GM19023 (cell line): Measurements from ENCODE around the gene SPOCD1.

Source experiments
- ATAC-seq: cut with Tn5 transposase; IDR thresholded peaks from one replicate; pipeline ENCODE4 v1.9.1; 2021; ENCODE audit warnings: mild to moderate bottlenecking, moderate library complexity; ENCODE audit not compliant: unreplicated experiment

SPOCD1 gene

DNA sequence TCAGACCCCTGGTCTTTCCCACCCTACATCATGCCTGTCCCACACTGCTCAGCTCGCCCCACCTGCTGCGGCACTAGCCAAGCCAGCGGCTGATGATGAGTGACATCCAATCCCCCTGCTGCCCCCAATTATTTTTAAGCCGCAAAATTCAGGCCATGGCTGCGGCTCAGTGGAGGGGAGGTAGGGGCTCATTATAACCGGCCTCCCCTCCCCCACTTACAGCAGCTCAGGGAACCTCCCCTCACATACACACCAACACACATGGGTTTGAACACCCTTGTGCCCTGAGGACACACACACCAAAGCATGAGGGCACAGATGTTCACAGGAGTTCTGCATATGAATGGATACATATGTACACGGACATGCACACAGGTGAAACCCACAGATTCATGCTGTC lies 57.0 kb downstream of the SPOCD1 start:
- no peak for ATAC-seq

DNA sequence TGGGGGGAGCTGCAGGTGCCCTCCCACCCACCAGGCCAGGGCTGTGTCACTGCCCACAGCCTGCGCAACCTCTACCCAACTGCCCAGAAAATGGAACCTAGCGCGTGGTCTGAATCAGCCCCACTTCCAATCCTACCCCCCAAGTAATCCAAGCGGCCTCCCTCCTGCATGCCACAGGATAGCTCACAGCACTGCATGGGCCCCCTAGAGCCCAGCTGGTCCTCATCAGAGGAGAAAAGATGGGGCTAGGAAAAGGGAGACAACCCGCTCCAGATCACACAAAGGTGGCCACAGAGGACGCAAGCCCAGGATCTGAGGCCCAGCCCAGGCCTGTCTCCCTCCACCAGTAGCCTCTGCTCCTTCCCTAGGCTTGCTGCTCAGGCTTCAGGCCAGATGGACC lies 57.8 kb downstream of the SPOCD1 start:
- no peak for ATAC-seq

DNA sequence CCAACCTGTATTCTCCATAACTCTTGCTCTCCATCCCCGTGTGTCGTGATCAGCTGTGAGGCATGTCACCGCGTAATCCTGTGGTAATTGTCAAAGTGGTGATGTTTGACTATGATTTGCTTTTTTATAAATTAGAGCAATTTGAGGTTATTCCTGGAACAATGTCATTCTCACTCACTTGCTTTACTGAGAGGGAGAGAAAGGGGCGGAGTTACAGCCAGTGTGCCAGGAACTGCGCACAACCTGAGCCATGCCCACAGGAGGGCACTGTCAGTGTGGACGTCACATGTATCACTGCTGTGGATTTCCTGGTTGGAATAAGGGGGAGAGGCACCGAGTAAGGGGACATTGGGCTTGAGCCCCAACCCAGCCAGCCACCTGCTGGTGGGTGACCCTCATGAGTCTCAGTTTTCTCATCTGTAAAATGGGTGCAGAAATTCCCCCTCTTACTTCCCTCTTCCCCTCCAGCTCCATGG lies 58.6 kb downstream of the SPOCD1 start:
- ATAC-seq = no peak

DNA sequence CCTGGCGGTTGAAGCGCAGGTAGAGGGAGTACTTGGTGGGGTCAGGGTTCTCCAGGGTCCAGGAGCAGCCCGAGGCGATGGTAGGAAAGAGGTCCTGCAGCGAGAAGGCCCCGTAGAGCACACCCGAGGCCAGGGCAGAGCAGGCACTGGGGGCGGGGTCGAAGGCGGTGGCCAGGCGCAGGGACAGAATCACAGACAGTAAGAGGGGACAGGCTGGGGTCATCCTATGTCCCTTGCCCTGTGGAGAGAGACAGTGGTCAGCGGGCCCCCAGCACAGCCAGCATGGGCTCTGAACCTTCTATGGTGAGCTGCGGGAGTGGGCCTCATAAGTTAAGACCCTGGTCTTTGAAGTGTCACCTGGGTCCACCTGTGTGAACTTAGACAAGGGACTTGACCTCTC lies 59.2 kb downstream of the SPOCD1 start:
- ATAC-seq = no peak

DNA sequence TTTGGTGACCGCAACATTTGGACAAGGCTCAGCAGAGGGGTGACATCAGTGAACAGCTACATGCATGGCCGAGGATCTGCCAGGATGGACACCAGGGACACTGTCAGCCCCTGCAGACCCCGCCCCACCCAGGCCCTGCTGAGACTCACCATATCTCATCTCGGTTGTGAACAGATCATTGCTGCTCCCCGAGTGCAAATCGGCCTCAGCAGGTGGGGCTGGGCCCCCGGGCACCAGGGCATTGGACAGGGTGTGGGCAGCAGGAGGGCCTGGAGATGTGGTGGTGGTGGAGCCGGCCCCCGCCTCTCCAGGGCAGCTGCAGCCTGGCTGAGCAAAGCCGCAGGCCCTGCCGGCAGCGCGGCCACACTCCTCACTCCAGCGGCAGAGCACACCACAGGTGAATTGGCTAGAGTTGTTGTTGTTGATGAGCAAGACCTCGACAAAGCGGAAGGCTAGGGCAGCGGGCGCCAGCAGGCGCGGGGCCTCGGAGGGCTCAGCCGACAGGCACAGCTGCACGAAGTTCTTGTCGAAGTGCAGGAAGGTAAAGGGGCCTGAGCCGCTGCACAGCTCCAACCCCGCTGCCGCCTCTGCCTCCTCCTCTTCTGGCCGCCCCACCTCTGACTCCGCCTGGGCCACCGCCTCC lies 59.9 kb downstream of the SPOCD1 start:
- no peak for ATAC-seq

DNA sequence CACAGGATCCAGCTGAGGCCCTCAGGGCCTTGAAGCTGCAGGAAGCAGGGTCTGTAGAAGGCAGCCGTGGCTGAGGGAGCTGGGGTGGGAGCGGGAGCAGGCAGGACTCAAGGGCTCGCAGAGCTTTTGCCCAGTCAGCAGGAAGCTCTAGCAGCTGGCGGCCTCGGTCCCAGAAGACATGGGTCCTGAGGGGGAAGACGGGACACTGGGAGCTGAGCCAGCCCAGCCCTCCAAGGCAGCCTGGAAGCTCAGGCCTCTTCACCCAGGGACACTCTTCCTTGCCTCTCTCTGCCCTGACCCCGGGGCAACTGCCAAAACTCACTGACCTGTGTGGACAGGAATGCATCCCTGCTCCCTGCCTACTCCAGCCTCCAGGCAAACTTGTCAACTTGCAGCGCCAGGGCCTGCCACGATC lies 60.6 kb downstream of the SPOCD1 start:
- ATAC-seq = no peak

DNA sequence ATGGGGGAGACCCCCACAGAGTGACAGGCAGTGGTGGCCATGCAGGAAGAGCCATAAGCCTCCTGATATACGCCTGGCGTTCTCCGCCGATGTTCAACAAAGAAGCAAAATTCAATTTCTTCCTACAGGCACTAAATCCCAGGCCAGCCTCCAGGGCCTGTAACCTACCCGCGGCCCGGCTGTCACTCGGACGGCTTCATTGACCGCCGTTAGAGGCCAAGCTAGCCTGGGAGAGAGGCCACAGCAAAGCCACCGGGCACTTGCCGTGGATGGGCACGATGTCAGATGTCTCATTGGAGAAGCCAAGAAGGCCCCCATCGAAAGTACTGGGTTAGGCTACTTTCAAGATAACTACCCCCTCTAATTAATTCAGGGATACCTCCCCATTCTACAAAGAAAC lies 61.4 kb downstream of the SPOCD1 start:
- ATAC-seq = no peak

DNA sequence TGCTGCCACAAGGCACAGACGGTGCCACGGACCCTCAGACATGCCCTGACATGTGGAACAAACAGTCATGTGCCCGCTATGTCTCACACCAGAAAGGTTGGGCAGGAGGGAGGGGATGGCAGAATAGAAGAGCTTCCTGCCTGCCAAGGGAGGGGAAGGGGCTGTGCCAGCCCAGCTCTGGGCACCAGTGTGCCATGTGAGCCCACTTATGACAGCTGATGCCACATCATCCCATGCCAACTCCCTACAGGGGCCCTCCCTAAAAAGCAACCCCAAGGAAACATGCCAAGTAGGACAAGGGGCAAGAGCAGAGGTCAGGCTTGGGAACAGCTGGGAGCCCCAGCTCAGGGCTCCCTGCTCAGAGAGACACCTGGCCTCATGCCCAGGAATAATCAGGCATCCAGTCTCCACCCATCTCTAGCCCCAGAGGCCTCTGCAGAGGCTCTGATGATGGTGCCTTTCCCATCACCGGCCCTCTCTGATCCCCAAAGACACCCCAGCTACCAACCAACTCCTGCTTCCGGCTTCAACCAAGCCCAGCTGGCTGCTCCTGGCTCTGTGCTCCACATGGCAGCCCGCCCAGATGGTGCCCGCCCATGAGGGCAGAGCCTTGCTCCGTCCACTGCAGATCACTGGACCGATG lies 62.0 kb downstream of the SPOCD1 start:
- no peak for ATAC-seq

DNA sequence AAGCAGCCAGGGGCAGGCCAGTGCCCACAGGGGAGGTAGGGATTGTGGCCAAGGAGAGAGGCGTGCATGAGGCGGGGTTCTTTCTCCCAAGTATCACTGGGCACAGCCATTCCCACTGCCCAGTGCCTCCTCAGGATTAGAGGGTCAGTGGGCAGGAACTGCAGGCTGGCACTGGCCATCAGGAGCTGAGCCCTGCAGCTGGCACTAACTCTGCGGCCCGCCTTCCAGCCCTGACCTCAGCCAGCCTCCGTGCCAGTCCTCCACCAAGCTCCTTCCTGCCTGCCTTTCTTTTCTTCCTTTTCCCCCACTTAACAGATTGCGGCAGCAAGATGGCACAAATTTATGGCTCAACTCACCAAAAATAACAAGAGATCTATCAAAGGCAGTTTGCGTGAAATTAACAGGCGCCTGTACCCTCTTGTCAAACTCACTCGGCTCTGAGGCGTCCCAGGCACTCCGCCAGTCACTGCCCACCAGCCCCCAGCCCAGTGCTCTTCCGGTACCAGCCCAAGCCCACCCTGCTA lies 62.8 kb downstream of the SPOCD1 start:
- ATAC-seq = no peak

DNA sequence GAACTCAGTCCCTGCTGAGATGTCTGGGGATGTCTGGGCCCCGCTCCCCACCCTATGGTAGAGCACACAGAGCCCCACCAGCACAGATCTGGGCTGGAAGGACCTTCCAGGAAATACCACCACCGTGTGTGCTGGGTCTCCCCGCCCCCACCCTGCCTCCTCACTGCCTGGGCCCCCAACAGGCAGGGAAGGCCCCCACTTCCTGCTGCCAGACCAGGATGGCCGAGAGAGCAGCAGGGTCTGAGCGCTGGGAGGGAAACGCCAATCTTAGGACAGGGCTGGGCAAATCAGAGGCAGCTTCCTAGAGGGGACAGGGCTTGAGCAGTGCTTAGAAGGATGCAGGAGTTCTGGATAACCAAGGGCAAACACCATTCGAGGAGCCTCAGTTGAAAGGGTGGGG lies 63.6 kb downstream of the SPOCD1 start:
- ATAC-seq = no peak

DNA sequence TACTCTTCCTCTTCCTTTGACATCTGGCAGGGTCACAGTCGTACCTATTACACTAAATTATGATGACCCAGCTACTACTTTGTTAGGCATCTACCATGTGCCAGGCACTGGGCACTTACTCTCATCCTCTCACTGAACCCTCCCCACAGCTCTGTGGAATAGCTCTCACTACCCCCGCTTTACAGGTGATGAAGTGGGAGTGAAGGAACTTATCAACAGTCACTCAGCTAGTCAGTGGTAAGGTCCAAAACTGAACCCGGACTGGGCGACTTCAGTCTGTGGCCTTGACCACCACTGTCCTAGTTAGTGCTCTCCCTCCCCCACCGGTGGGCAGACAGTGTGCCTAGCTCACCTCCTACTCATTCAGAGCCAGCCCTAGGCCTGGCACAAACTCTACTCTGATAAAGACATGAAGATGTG lies 64.0 kb downstream of the SPOCD1 start:
- ATAC-seq = no peak

DNA sequence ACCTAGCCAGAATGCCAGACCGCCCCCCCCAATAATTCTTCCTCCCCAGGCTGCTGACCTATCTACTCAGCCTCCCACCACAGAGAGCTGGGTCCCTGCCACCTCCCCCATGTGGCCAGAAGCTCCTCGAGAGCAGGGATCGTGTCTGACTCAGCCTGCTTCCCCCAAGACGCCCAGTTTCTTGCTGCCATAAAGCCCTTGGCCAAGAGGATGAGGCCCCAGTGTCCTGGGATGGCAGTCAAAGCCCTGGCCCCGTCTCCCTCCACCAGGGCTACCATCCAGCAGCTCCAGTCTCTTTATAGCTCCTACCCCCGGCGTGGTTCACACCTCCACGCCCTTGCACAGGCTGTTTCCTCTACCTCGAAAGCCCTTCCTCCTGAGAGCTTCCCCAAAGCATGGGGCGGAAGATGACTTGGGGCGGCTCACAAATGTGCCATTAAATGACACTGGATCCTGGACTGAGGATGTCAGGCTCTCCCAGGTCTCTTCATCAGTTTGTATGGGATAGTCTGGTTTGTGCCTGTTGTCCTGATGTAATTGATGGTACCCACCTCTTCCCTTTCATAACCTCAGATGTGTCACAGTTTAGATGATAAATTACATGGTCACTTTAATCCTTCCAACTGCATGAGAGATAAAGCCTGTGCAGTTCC lies 64.8 kb downstream of the SPOCD1 start:
- ATAC-seq = no peak

DNA sequence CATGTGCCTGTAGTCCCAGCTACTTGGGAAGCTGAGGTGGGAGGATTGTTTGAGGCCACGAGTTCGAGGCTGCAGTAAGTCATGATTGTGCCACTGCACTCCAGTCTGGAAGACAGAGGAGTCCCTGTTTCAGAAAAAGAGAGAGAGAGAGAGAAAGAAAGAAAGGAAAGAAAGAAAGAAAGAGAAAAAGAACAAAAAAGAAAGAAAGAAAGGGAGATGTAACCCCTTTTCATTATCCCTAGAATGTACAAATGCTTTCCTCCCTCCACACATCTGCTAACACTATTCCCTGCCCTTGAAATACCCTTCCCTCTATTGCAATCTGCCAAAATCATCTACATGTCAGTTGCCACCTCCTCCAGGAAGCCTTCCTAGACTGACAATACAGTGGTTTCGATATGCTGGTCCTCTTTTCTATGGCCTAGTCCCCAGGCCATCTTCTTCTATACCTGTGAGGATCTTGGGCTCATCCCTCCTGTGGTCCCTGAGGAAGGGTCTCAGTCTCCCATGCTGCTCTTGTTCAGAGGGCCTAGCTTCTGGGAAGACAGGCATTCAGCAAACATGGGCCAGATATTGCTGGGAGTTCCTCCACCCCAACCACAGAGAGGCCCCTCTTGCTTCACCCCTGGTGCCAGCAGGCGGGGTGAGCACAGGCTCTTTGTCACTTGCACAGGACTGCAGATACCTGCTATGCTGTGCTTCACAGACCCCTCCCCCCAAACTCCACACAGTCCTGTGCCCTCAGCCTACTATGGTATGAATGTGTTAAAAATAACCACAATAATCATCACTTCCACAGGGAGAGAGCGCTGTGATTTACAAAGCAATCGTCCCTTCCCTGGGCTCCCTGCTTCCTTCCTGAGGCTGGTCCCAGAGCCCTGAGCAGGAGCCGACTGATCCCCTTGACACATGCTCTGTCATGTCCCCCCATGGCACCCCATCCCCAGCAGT lies 65.8 kb downstream of the SPOCD1 start:
- ATAC-seq = no peak

DNA sequence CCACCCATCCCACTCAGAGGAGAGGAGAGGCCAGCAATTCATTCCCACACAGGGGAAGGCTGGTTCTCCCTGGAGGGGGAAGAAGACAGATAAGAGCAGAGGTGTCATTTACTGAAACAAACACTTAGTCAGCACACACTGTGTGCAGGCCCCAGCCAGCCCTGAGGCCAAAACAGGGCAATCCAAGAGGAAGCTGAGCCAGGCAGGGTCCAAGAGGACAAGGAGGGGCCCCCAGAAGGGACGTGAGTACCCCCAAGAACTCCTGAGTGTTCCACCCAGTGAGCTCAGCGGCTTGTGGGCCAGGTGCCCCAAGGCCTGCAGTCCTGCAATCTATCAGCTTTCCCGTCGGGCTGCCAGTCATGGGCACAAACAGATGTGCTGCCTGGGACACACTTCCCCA lies 67.5 kb downstream of the SPOCD1 start:
- no peak for ATAC-seq

DNA sequence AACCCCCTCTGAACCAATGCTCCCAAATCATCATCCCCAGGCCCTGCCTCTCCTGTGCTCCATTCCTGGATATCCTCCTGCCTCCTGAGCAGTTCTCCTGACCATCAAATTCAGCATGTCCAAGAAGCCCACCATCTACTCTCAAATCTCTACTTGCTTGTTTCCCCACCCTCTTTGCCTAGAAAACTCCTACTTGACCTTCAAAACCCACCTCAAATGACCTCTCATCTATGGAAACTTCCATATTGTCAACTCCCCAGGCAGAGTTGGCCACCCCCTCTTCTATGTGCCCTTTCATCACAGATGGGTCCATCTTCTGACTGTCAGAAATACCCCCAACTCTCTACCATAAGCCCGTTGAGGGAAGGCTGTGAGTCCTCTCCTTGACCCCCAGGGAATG lies 68.5 kb downstream of the SPOCD1 start:
- no peak for ATAC-seq

DNA sequence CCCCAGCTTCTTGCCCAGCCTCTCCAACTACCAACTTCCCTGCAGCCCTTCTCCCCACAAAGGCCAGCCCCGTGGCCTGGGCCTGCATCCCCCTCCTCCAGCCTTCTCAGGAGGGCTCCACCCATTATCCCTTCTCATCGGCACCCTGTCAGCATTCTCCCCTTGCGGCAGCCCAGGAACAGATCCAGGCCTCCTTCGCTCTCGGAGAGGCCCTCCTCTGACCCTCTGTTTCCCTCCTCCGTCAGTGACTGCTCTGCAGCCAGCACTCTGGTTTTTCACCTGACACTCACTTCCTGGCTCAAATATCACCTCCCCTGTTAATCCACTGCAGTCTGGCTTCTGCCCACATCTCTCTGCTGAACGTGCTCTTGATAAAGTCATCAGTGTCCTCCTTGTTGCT lies 69.1 kb downstream of the SPOCD1 start:
- ATAC-seq = no peak

DNA sequence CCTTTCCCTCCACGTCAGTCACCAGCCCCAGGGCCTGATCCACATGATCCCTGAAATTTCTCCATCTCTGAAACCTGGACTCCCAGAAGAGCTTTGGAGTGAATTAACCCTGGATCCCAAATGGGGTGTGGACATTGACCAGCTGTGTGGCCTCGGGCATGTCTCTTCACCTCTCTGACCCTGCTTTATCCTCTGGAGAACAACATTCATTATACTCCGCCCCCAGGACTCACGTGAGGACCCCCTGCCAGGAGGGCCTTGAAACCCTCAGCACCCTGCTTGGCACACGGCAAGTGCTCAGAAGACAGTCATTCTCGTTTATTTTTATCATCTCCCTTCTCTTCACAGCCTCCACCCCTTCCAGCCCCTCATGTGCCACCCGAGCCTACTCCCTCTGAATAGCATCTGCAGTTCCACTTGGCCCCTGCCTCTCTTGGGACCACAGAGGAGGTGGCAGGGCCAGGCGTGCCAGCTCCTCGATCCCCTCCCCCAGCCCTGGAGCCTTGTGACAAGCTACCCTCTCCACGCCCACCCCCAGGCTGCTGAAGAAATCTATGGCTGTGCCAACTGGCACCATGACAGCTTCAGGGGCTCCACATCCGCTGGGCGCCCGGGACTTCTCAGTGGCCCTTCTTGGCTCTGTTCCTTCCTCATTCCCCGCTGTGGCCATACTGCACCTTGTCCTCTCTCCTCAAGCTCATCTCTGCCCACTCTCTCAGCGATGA lies 69.7 kb downstream of the SPOCD1 start:
- ATAC-seq = no peak

DNA sequence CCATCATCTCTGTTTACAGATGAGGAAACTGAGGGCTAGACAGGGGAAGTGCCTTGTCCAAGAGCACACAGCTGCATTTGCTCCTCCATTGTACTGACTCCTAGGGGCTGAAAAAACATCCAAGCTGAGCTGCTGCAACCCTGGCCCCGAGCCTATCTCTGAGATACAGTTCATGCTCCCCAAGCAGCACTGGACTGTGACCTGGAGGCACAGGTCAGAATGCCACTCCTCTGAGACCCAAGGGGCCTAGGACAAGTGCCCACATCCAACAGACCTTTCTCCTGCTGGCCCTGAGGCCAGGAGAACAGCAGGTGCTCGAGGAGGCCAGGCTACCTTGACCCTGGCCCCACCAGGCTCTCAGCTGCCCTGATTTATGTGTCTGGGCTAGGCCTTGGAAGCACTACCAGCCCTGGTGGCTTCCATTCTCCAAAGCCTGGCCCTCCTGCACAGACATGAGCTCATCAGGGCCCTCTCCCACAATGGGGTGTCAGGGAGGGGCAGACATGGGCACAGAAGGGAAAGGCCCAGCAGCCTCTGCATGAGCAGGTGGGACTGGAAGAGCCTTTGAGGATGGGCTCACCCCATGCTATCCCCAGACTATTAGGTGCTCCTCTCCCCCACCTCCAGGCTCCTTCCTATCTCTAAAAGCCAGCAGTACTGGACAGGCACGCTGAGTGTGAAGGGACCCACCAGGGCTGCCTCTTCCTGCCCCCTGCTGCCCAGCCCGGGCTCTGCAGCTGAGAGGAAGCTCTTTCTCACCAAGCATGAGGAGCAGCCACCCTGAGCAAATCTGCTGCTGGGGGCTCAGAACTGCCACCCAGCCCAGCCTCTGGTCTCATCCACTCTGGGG lies 70.5 kb downstream of the SPOCD1 start:
- ATAC-seq = no peak

DNA sequence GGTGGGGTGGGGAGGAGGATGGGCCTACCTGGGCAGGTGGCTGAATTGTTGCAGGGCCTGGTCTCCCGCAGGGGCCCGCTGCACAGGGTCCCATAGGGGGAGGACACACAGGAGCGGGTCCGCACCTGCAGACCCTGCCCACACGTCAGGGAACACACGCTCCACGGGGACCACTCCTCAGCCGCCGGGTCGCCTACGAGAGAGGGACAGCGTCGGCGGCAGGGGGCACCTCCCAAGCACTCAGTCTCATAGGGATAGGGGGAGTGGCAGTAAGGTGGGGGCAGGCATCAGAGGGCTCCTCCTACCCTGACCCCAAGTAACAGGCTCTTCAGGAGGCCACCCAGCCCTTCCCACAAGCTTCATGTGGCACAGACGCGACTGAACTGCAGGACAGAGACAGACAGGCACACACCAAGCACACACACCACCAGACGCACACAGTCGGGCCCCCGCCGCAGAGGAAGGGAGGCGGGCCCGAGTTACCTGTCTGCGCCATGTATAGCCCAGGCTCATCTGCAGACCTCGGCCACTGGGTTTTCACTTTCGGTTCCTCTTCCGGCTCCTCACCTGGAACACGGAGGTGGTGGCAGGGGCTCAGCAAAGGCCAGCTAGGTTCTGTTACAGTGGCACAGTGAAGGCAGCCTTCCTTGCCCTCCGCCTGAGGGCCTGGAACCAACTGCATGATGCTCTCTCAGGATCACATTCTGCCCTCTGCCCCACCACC lies 71.5 kb downstream of the SPOCD1 start:
- peak; percentile 53 for ATAC-seq
